ENCODE data around the gene SH2D1B. TPM values are rescaled to one million over a fixed set of nuclear protein-coding genes. Genes with fewer than 3 reads are reported as not detected.

The SH2D1B gene
- total and polyA plus RNA-seq, 2 experiments from 2014 or later: not detected

DNA sequence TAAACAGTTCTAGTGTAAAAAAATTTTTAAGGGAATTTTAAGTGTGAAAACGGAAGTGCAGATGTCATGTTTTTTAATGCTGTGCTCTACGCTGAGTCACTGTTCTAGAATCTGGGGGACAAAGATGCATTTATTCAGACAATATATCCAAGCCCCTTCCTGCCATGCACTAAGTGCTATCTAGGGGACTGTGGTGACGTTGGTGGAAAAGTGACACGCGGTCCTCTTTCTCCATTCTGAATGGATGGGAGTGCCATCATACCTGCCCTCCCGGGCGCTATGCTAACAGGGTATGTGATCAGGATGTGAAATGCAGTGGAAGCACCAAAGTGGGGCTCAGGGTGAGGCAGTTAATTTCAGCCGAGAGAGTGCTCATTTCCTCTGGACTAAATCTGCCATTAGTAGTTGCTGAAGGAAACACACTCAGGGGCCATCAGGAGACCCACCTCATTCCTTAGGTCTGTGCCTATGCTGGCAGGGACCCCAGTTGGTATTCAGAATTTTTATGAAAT lies 23.8 kb downstream of the SH2D1B start (continued):
- TF ChIP-seq, protein P1, sequence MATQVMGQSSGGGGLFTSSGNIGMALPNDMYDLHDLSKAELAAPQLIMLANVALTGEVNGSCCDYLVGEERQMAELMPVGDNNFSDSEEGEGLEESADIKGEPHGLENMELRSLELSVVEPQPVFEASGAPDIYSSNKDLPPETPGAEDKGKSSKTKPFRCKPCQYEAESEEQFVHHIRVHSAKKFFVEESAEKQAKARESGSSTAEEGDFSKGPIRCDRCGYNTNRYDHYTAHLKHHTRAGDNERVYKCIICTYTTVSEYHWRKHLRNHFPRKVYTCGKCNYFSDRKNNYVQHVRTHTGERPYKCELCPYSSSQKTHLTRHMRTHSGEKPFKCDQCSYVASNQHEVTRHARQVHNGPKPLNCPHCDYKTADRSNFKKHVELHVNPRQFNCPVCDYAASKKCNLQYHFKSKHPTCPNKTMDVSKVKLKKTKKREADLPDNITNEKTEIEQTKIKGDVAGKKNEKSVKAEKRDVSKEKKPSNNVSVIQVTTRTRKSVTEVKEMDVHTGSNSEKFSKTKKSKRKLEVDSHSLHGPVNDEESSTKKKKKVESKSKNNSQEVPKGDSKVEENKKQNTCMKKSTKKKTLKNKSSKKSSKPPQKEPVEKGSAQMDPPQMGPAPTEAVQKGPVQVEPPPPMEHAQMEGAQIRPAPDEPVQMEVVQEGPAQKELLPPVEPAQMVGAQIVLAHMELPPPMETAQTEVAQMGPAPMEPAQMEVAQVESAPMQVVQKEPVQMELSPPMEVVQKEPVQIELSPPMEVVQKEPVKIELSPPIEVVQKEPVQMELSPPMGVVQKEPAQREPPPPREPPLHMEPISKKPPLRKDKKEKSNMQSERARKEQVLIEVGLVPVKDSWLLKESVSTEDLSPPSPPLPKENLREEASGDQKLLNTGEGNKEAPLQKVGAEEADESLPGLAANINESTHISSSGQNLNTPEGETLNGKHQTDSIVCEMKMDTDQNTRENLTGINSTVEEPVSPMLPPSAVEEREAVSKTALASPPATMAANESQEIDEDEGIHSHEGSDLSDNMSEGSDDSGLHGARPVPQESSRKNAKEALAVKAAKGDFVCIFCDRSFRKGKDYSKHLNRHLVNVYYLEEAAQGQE (IDR thresholded peaks at IDR 0.05; ENCODE audit: unreplicated experiment): no peak

DNA sequence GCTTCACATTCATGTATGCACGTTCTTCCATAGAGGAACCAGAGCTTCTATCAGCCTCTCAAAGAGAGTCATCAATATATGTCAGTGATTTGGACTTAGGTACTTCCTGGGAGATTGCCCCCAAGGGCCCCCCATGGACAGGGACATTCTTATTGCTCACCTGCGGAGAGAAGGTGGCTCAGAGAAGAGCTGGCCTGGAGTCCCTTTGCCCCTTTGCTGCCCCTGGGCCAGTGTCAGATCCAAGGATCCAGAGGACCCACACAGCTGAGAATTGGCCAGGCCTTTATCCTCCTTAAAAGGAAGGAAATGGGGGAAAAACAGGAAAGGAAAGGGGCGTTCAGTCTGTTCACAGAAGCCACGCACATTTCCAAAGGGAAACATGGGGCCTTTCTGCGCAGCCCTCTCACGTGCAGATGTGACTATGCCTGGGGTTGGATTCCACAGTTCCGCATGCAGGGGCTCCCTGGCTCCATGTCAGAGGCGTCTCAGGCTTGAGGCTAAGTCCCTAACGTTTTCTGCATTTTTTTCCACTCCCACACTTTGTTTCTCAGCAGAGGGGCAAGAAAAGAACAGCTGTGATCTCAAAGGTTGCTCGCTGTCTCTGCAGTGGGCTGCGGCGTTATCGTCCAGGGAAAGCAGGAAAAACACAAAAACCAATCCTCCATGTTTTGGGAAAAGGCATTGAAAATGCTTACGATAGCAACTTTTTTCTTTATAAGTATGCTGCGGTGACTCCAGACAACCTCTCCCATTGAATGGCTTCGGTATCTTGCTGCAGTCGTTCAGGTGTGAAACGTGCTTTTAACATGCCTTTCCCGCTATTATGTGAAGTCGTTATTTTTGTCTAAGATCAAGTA lies 24.5 kb downstream of the SH2D1B start:
- DNase-seq (ENCODE audit: low spot score) (no peak), ATAC-seq (no peak)
- Mint-ChIP-seq H3K27me3 (ENCODE audit: insufficient read depth, low read depth, poor library complexity) (peaks cover 28% of the 10 kb centered on the region), H3K9me3 (no peaks in the 10 kb centered on the region), H3K27ac (no peak overlapping the region), H3K4me3 (no peak overlapping the region), H3K4me1 (peaks cover 39% of the 10 kb centered on the region), H3K36me3 (ENCODE audit: low read depth) (peaks cover 26% of the 10 kb centered on the region)
- Histone ChIP-seq H3K4me3 (no peak overlapping the region), H3K4me1 (ENCODE audit: insufficient read depth) (peaks cover 4% of the 10 kb centered on the region; the same call in 1 of the 2 replicates), H3K27ac (ENCODE audit: low read depth) (no peak overlapping the region), H3K36me3 (ENCODE audit: insufficient read depth) (no peaks in the 10 kb centered on the region), H2AFZ (no peak overlapping the region), H3F3A (replicated peaks; ENCODE audit: low read depth) (no peaks in the 10 kb centered on the region), H3K79me2 (replicated peaks; ENCODE audit: insufficient read depth) (no peaks in the 10 kb centered on the region), H3K27me3 (ENCODE audit: insufficient read depth) (no peaks in the 10 kb centered on the region), H3K4me2 (no peak overlapping the region), H4K20me1 (replicated peaks; ENCODE audit: insufficient read depth) (no peaks in the 10 kb centered on the region), H3K9me2 (ENCODE audit: insufficient read depth) (no peaks in the 10 kb centered on the region)
- TF ChIP-seq, protein P2, sequence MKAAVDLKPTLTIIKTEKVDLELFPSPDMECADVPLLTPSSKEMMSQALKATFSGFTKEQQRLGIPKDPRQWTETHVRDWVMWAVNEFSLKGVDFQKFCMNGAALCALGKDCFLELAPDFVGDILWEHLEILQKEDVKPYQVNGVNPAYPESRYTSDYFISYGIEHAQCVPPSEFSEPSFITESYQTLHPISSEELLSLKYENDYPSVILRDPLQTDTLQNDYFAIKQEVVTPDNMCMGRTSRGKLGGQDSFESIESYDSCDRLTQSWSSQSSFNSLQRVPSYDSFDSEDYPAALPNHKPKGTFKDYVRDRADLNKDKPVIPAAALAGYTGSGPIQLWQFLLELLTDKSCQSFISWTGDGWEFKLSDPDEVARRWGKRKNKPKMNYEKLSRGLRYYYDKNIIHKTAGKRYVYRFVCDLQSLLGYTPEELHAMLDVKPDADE (IDR thresholded peaks at IDR 0.05): no peak
- no peak for TF ChIP-seq STAT1 (IDR thresholded peaks at IDR 0.05; ENCODE audit: unreplicated experiment)
- TF ChIP-seq CREB1 (CRISPR knock-in tag; IDR thresholded peaks at IDR 0.05; ENCODE audit: low read depth): no peak
- TF ChIP-seq POLR2AphosphoS5 (IDR thresholded peaks at IDR 0.05; ENCODE audit: low read depth): no peak
- TF ChIP-seq ZNF331 (CRISPR knock-in tag; IDR thresholded peaks at IDR 0.05; ENCODE audit: low read depth): no peak
- TF ChIP-seq, protein P1 (IDR thresholded peaks at IDR 0.05; ENCODE audit: unreplicated experiment): no peak
- no peak for TF ChIP-seq ZNF114 (CRISPR knock-in tag; IDR thresholded peaks at IDR 0.05)
- no peak for TF ChIP-seq EZH2 (IDR thresholded peaks at IDR 0.05; ENCODE audit: low read depth, unreplicated experiment)
- no peak for TF ChIP-seq JUNB (IDR thresholded peaks at IDR 0.05; ENCODE audit: unreplicated experiment)
- no peak for TF ChIP-seq NANOG (IDR thresholded peaks at IDR 0.05; ENCODE audit: borderline replicate concordance)
- TF ChIP-seq, protein P3, sequence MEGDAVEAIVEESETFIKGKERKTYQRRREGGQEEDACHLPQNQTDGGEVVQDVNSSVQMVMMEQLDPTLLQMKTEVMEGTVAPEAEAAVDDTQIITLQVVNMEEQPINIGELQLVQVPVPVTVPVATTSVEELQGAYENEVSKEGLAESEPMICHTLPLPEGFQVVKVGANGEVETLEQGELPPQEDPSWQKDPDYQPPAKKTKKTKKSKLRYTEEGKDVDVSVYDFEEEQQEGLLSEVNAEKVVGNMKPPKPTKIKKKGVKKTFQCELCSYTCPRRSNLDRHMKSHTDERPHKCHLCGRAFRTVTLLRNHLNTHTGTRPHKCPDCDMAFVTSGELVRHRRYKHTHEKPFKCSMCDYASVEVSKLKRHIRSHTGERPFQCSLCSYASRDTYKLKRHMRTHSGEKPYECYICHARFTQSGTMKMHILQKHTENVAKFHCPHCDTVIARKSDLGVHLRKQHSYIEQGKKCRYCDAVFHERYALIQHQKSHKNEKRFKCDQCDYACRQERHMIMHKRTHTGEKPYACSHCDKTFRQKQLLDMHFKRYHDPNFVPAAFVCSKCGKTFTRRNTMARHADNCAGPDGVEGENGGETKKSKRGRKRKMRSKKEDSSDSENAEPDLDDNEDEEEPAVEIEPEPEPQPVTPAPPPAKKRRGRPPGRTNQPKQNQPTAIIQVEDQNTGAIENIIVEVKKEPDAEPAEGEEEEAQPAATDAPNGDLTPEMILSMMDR (conservative IDR thresholded peaks at IDR 0.05; ENCODE audit: low read depth in 2 of 2): no peak
